ENCODE measurements around the gene BRINP3. TPM values are rescaled to one million over a fixed set of nuclear protein-coding genes. Genes with fewer than 3 reads are reported as not detected.

BRINP3 gene
- total RNA-seq, 4 donors from 2014 or later = 0.19 TPM; not detected in 3

DNA sequence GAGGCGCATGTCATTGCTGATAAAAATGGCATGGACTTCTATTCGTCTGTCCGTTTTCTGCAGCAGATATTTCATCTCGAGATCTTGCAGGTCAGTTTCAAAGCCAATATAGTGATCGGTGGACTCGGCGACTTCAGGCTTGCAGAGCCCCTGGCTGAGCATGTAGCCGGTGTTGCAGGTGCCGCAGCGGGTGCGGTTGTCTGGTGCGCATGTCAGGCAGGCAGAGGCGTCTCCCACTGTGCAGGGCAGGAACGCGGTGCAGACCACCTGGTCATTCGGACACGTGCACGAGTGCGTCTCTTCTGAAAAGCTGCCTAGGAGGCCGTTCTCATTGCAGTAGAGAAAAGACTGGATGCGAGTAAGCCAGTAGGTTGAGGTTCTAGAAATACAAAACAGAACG lies 378.9 kb downstream of the BRINP3 start:
- DNase-seq (ENCODE audit: low spot score) (no peak), ATAC-seq (ENCODE audit: low FRiP score) (no peak)
- TF ChIP-seq, protein P1, sequence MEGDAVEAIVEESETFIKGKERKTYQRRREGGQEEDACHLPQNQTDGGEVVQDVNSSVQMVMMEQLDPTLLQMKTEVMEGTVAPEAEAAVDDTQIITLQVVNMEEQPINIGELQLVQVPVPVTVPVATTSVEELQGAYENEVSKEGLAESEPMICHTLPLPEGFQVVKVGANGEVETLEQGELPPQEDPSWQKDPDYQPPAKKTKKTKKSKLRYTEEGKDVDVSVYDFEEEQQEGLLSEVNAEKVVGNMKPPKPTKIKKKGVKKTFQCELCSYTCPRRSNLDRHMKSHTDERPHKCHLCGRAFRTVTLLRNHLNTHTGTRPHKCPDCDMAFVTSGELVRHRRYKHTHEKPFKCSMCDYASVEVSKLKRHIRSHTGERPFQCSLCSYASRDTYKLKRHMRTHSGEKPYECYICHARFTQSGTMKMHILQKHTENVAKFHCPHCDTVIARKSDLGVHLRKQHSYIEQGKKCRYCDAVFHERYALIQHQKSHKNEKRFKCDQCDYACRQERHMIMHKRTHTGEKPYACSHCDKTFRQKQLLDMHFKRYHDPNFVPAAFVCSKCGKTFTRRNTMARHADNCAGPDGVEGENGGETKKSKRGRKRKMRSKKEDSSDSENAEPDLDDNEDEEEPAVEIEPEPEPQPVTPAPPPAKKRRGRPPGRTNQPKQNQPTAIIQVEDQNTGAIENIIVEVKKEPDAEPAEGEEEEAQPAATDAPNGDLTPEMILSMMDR (IDR thresholded peaks at IDR 0.05) = no peak

DNA sequence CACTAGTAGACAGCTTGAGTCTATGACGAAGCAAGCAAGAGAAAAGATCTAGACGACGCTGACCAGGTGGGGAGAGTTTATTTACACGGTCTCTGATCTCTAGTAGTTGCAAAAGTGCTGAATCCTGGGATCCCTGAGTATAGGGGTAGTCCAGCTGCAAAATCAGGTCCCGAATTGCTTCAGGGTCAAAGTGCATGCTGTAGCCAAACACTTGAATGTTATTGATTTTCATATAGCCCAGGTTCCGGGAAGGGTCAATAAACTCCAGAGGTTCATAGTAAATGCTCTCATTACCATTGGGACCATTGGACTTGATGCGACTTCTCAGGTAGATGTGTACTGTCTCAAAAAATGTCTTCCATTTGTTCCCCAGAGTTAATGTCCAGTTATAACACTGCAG lies 379.6 kb downstream of the BRINP3 start:
- TF ChIP-seq, protein P1 (IDR thresholded peaks at IDR 0.05) = no peak
- ATAC-seq (ENCODE audit: low FRiP score) = no peak

DNA sequence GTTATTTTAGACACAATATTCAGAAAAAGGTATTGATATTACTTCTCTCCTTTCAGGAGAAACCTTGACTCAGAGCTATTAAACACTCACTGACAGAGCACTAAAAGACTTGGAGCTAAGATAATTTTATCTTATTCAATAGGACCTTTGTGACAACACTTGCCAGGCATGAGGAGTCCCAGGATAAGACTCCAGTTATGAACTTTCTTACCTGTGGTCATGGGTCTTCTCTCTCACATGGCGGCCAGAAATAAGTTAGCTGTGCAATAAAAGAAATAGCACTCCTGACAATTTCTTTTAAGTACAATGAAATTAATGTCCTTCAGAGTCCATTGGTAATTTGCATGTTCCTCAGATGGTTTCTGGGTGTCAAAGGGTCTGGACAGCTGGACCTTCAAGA lies 382.1 kb downstream of the BRINP3 start:
- TF ChIP-seq, protein P1 (IDR thresholded peaks at IDR 0.05) = no peak
- ATAC-seq (ENCODE audit: low FRiP score) = no peak

More for the DNA sequence above, 379.6 kb downstream of the BRINP3 start:
- no peak for DNase-seq (ENCODE audit: low spot score)

DNA sequence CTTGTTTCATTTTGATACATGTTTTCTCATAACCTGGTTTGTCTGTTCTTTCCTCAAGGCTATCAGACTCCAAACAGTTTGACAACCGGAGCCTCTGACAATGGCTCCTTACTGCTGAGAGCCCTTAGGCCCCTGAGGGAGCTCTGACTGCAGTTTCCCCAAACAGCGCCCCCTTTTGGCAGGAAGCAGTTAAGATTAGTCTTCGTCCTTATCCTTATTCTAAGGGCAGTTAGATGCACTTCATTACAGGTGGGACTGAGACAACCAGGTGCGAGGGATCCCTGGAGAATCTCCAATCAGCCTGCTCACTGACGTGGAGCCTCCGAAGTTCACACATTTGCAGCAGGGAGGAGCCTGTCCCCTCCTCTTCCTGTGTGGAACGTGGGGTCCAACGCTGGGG lies 393.1 kb downstream of the BRINP3 start:
- no peak for DNase-seq (ENCODE audit: low spot score)
- TF ChIP-seq, protein P1 (IDR thresholded peaks at IDR 0.05) = no peak
- no peak for ATAC-seq (ENCODE audit: low FRiP score)

More for the DNA sequence above, 382.1 kb downstream of the BRINP3 start:
- no peak for DNase-seq (ENCODE audit: low spot score)

DNA sequence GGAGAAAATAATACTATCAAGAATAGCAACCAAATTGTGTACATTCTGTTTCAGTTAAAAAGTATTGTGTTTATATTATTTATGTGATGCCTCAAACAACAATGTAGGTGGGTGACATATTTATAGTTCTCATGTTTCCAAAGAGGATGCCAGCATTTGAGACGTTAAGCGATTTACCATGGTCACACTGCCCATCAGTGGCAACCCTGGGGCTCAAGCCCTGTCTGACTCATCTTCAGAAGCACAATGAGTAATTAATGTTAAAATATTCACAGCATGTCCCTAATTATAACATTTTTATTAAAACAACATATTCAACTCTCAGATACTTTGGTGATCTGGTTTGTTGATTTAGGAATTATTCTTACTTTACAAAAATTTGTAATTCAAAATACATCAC lies 409.4 kb downstream of the BRINP3 start:
- ATAC-seq (ENCODE audit: low FRiP score) = no peak
- no peak for DNase-seq (ENCODE audit: low spot score)
- TF ChIP-seq, protein P1 (IDR thresholded peaks at IDR 0.05) = no peak

DNA sequence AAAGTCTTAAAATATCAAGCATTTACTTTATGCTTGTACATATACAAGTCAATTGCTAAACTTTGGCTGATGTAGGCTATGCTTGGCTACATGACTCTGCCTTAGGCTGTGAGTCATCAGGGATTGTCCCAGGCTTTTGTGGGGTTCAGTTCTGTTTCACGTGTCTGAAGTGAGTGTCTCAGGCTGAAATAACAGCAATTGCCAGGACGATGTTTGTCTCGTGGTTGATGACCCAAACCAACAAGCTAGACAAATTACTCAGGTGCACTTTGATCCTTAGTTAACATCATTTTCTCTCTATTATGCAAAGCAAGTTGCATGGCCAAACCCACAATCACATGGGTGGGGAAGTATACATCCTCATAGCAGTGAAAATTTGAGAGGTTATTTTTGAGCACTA lies 410.1 kb downstream of the BRINP3 start:
- ATAC-seq (ENCODE audit: low FRiP score) (no peak), DNase-seq (ENCODE audit: low spot score) (no peak)
- TF ChIP-seq, protein P1 (IDR thresholded peaks at IDR 0.05) = no peak

DNA sequence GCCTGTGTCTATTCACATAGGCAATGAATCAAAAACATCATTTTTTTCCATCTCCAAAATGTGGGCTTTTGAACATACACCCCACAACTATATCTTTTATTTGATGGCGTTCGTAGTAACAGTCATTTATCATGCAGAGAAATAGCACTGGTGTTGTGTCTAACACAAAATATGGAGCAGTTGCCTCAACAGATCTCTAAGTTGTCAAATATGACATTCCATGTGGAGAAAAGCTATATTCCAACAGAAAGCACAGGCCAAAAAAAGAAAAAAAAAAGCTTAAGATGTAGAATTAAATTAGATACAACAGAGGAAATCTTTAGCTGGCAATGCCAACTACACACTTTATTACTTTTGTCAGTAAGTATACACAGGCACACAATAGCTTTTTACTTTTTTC lies 411.7 kb downstream of the BRINP3 start:
- DNase-seq (ENCODE audit: low spot score) = no peak
- no peak for ATAC-seq (ENCODE audit: low FRiP score)
- TF ChIP-seq, protein P1 (IDR thresholded peaks at IDR 0.05) = no peak
